Type B pancreatic cell (in vitro differentiated cells): ENCODE measurements around the gene DERA. TPM values are rescaled to one million over a fixed set of nuclear protein-coding genes. Genes with fewer than 3 reads are reported as not detected.
A peak's percentile ranks its signal among the peaks of the same experiment; 100 is the strongest.
"Not testable (repeated sequence)": the region's sequence is repeated elsewhere in the genome, so short reads cannot be mapped to it uniquely, and the experiment has no call there.

Source experiments
- DNase-seq: peaks from one replicate; pipeline ENCODE4 v3.0.0; 2021; ENCODE audit warnings: mixed read lengths; ENCODE audit not compliant: unreplicated experiment; ENCODE audit errors: extremely low spot score
- H3K27ac Mint-ChIP-seq: 2 replicates; pipeline ENCODE4 v1.8.0; 2021; ENCODE audit warnings: mild to moderate bottlenecking, mixed read lengths
- H3K27me3 Mint-ChIP-seq: 2 replicates; pipeline ENCODE4 v1.8.0; 2021; ENCODE audit warnings: mixed read lengths
- H3K36me3 Mint-ChIP-seq: 2 replicates; pipeline ENCODE4 v1.8.0; 2021; ENCODE audit warnings: mixed read lengths
- H3K4me1 Mint-ChIP-seq: one replicate; pipeline ENCODE4 v1.8.0; 2021; ENCODE audit warnings: mixed read lengths; ENCODE audit not compliant: unreplicated experiment
- H3K4me3 Mint-ChIP-seq: 2 replicates; pipeline ENCODE4 v1.8.0; 2021; ENCODE audit warnings: mild to moderate bottlenecking, mixed read lengths
- H3K9me3 Mint-ChIP-seq: 2 replicates; pipeline ENCODE4 v1.8.0; 2021; ENCODE audit warnings: mixed read lengths
- total RNA-seq: library from RNA; stranded (reverse); gene quantifications from 2 replicates; pipeline ENCODE4 v1.2.1, GENCODE V29; 2021; ENCODE audit warnings: low replicate concordance
- TF ChIP-seq, protein P1 (sequence below): fragments of 200-600 bp; sonication (generic); conservative IDR thresholded peaks from 2 replicates; pipeline ENCODE4 v1.5.0; 2021; ENCODE audit warnings: antibody characterized with exemption, mild to moderate bottlenecking

DERA gene
- total RNA-seq, 1 donor from 2014 or later, result 33.9 TPM

GRCh38 chr12:16002880-16003279 lies 91.7 kb downstream of the DERA start:
- H3K36me3 Mint-ChIP-seq, result peaks cover 42% of the 10 kb centered on the region
- H3K27me3 Mint-ChIP-seq, result no peaks in the 10 kb centered on the region
- H3K27ac Mint-ChIP-seq, result no peak overlapping the region

DNA sequence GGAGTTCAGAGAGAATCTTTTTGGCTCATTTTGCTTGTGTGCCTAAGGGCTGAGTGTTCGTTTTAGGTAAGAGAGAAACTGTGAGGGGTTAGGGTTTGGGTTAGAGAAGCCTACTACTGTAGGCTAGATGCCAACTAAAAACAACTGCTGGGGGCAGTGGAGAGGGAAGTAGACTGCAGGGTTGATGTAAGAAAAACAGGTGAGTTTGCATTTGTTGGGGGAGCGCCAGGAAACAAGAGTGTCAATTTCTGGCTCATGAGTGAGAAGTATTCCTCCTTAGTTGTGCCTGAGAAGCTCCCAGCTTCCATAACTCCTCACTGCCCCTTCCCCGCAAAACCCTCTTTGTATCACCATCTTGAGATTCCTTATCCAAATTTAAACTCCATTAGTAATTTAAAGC lies 92.3 kb downstream of the DERA start:
- H3K27ac Mint-ChIP-seq, result no peak overlapping the region
- H3K4me1 Mint-ChIP-seq, result no peaks in the 10 kb centered on the region
- no peak for DNase-seq
- TF ChIP-seq, protein P1, sequence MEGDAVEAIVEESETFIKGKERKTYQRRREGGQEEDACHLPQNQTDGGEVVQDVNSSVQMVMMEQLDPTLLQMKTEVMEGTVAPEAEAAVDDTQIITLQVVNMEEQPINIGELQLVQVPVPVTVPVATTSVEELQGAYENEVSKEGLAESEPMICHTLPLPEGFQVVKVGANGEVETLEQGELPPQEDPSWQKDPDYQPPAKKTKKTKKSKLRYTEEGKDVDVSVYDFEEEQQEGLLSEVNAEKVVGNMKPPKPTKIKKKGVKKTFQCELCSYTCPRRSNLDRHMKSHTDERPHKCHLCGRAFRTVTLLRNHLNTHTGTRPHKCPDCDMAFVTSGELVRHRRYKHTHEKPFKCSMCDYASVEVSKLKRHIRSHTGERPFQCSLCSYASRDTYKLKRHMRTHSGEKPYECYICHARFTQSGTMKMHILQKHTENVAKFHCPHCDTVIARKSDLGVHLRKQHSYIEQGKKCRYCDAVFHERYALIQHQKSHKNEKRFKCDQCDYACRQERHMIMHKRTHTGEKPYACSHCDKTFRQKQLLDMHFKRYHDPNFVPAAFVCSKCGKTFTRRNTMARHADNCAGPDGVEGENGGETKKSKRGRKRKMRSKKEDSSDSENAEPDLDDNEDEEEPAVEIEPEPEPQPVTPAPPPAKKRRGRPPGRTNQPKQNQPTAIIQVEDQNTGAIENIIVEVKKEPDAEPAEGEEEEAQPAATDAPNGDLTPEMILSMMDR, result no peak
- H3K36me3 Mint-ChIP-seq, result peaks cover 47% of the 10 kb centered on the region
- no peaks in the 10 kb centered on the region for H3K27me3 Mint-ChIP-seq
- H3K4me3 Mint-ChIP-seq, result no peak overlapping the region
- no peaks in the 10 kb centered on the region for H3K9me3 Mint-ChIP-seq

More at GRCh38 chr12:16002880-16003279, 91.7 kb downstream of the DERA start:
- H3K9me3 Mint-ChIP-seq, result no peaks in the 10 kb centered on the region
- TF ChIP-seq, protein P1, result no peak
- no peak overlapping the region for H3K4me3 Mint-ChIP-seq
- DNase-seq, result no peak
- H3K4me1 Mint-ChIP-seq, result no peaks in the 10 kb centered on the region

DNA sequence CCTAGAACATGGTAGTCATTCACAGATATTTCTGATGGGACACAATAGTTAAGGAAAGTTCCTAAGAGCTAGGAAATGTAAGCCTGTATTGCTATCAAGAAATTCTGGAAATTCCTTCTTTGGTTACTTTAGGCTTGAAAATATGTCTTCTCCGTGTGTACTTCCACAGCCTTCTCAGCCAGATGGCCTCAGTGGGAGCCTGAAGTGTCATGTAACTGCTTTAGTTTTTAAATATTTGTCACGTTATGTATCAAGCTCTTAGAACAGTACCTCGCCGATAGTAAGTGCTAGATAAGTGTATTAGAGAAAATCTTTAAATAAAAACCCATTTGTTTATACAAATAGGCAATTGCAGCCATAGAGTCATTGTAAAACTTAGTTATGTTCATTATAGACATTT lies 95.6 kb downstream of the DERA start:
- TF ChIP-seq, protein P1, result no peak
- DNase-seq, result no peak
- Mint-ChIP-seq H3K4me1 (no peaks in the 10 kb centered on the region), H3K4me3 (no peak overlapping the region), H3K36me3 (peaks cover 54% of the 10 kb centered on the region), H3K27ac (no peak overlapping the region), H3K27me3 (no peaks in the 10 kb centered on the region), H3K9me3 (peaks cover 6% of the 10 kb centered on the region)

GRCh38 chr12:16008421-16008824 lies 97.3 kb downstream of the DERA start:
- peaks cover 6% of the 10 kb centered on the region for H3K9me3 Mint-ChIP-seq
- H3K4me3 Mint-ChIP-seq, result no peak overlapping the region
- no peaks in the 10 kb centered on the region for H3K4me1 Mint-ChIP-seq
- TF ChIP-seq, protein P1, result no peak
- DNase-seq, result no peak
- peaks cover 54% of the 10 kb centered on the region for H3K36me3 Mint-ChIP-seq
- H3K27ac Mint-ChIP-seq, result peak overlapping the region; percentile 54
- no peaks in the 10 kb centered on the region for H3K27me3 Mint-ChIP-seq

- Mint-ChIP-seq H3K27ac (no peak overlapping the region), H3K4me3 (no peak overlapping the region), H3K4me1 (no peaks in the 10 kb centered on the region), H3K9me3 (peaks cover 6% of the 10 kb centered on the region), H3K27me3 (no peaks in the 10 kb centered on the region), H3K36me3 (peaks cover 58% of the 10 kb centered on the region)
- TF ChIP-seq, protein P1, result no peak
- DNase-seq, result no peak
Measured at GRCh38 chr12:16012117-16012516, 101.0 kb downstream of the DERA start.

- H3K27ac Mint-ChIP-seq, H3K9me3 Mint-ChIP-seq, DNase-seq, H3K4me3 Mint-ChIP-seq, H3K4me1 Mint-ChIP-seq, H3K27me3 Mint-ChIP-seq: not testable (repeated sequence)
- H3K36me3 Mint-ChIP-seq, result peaks cover 55% of the 10 kb centered on the region
Measured at GRCh38 chr12:16013722-16014121, 102.6 kb downstream of the DERA start.

- not testable (repeated sequence) for H3K4me3 Mint-ChIP-seq, H3K4me1 Mint-ChIP-seq, H3K9me3 Mint-ChIP-seq, H3K27ac Mint-ChIP-seq, DNase-seq, H3K27me3 Mint-ChIP-seq
- H3K36me3 Mint-ChIP-seq, result peaks cover 59% of the 10 kb centered on the region
Measured at GRCh38 chr12:16014394-16014793, 103.3 kb downstream of the DERA start.
